HUES6 (cell line): ENCODE measurements around the gene ZNF554.
"Not testable (repeated sequence)": the region's sequence is repeated elsewhere in the genome, so short reads cannot be mapped to it uniquely, and the experiment has no call there.

Experiments
- H3K27ac ChIP-seq: 2 replicates; pipeline ENCODE4 v1.7.0; 2013; ENCODE audit warnings: low read depth, mild to moderate bottlenecking, low read length, inconsistent platforms
- H3K27me3 ChIP-seq: 2 replicates; pipeline ENCODE4 v1.6.1; 2013; ENCODE audit warnings: low read length; ENCODE audit not compliant: control insufficient read depth, insufficient read depth
- H3K36me3 ChIP-seq: 2 replicates; pipeline ENCODE4 v1.6.1; 2013; ENCODE audit warnings: low read length; ENCODE audit not compliant: control insufficient read depth, insufficient read depth
- H3K4me1 ChIP-seq: 2 replicates; pipeline ENCODE4 v1.6.1; 2013; ENCODE audit warnings: low read length; ENCODE audit not compliant: control insufficient read depth, insufficient read depth
- H3K4me3 ChIP-seq: 2 replicates; pipeline ENCODE4 v1.5.1; 2013; ENCODE audit warnings: low read depth, low read length
- H3K9ac ChIP-seq: one replicate; pipeline ENCODE4 v1.6.1; 2013; ENCODE audit warnings: mild to moderate bottlenecking, low read length
- H3K9me3 ChIP-seq: 2 replicates; pipeline ENCODE4 v1.6.1; 2013; ENCODE audit warnings: low read depth, low read length; ENCODE audit not compliant: control insufficient read depth, insufficient read depth

ZNF554 gene

DNA sequence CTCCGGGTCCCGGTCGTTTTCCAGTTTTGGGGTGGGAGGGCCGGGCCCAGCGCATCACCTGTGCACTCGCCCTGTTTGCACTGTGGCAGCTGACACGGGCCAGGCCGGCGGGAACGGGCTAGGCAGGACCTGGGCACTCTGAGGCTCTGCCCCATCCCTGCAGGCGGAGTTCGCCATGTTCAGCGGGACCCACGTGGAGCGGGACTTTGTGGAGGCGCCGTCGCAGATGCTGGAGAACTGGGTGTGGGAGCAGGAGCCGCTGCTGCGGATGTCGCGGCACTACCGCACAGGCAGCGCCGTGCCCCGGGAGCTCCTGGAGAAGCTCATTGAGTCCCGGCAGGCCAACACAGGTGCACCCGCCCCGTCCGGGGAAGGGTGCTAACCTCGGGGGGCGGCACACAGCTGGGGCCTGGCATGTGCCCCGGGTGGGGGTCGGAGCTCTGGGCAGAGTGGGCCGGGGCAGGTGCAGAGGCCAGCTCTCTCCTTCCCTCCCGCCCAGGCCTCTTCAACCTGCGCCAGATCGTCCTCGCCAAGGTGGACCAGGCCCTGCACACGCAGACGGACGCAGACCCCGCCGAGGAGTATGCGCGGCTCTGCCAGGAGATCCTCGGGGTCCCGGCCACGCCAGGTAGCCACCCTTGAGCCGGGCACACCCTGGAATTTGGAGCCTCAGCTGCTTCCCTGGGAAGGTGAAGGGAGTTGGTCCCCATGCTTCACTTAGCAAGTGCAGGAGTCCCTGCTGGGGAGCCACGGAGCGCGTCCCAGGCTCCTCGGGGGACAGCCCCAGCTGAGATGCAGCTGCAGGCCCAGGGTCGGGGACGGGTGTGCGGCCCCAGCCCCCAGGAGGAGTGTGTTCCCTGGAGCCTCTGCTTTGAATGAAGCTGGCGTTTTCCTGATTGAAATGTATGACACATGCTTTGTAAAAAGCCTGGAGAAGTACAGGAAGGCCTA is 9.3 kb upstream of the ZNF554 start:
- peaks cover 96% of the 10 kb centered on the region for H3K36me3 ChIP-seq
- no peak overlapping the region for H3K9ac ChIP-seq
- no peak overlapping the region for H3K4me3 ChIP-seq
- no peak overlapping the region for H3K27ac ChIP-seq
- H3K27me3 ChIP-seq = no peaks in the 10 kb centered on the region
- no peaks in the 10 kb centered on the region for H3K9me3 ChIP-seq
- no peaks in the 10 kb centered on the region for H3K4me1 ChIP-seq

DNA sequence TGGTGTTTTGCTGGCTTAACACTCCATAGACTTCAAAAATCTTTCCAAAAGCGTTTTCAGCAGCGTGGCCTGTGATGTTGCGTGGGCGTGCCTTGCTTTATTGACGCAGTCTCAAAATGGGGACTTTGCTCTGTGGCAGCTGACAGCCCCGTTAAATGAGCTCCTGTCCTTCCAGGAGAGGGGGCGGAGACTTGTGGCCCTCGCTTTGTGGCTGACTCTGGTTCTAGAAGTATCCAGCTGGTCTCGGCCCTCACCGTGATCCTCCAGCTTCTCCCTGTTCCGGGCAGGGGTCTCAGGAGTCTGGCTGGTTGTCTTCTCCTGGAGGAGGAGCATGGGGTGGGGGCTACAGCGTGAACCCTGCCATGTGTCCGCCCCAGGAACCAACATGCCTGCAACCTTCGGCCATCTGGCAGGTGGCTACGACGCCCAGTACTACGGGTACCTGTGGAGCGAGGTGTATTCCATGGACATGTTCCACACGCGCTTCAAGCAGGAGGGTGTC is 8.4 kb upstream of the ZNF554 start:
- Histone ChIP-seq H3K9me3 (no peaks in the 10 kb centered on the region), H3K9ac (no peak overlapping the region), H3K27ac (no peak overlapping the region), H3K36me3 (peaks cover 92% of the 10 kb centered on the region), H3K27me3 (no peaks in the 10 kb centered on the region), H3K4me1 (no peaks in the 10 kb centered on the region), H3K4me3 (no peak overlapping the region)

DNA sequence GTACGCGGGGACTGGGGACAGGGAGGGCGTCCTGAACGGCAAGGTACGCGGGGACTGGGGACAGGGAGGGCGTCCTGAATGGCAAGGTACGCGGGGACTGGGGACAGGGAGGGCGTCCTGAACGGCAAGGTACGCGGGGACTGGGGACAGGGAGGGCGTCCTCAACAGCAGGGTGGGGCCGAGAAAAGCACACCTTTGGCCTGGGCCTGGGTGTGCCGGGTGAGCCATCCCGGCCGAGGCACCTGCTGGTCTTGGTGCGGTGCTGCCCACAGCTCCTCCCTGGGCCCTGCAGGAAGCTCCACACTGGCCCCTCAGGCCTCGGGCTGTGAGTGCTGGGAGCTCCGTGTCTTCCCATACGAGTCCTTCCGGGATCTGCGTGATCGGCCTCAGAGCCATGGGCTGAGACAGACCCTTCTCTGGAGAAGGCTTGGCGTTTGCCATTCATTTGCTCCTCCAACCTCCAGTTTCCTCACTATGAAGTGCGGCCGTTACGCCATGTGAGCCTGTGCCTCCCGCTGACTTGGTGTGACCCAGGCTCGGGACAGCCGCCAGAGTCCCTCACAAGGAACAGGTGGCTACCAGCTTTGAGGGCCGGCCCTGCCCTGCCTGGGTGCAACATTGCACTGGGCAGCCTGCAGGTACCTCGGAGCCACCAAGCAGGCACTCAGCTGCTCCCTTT is 7.8 kb upstream of the ZNF554 start:
- Histone ChIP-seq H3K9me3 (no peaks in the 10 kb centered on the region), H3K9ac (no peak overlapping the region), H3K27me3 (no peaks in the 10 kb centered on the region), H3K36me3 (peaks cover 86% of the 10 kb centered on the region), H3K4me3 (no peak overlapping the region), H3K4me1 (no peaks in the 10 kb centered on the region), H3K27ac (no peak overlapping the region)

DNA sequence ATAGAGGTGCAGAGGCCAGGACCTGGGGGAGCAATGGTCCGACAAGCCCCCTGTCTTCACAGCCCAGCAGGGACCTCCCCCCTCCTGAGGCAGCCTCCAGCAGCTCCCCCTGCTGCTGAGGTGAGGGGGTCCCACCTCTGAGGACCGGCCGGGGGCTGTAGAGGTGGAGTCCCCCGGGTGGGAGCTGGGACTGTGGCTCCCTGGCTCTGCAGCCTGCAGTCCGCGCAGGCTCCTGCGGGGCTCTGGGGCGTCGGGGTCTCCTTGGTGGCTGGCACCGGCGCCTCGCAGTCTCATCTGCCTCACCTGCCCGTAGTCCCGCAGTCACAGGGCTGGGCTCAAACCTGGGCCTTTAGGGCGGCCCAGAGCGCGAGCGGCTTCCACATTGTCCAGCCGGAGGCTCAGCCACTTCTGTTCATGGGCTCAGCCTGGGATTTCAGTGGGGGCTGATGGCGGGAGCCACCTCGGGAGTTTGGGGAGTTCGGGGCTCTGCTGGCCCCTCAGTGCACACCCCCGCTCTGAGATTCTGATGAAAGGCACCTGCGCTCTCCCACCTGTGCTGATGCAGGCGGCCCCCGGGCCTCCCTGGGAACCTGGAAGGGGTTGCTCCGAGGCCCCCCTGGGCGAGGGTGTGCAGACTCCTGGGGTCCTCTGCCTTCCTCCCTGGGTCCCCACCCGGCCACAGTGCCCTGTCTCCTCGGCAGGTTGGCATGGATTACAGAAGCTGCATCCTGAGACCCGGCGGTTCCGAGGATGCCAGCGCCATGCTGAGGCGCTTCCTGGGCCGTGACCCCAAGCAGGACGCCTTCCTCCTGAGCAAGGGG is 7.0 kb upstream of the ZNF554 start:
- peaks cover 78% of the 10 kb centered on the region for H3K36me3 ChIP-seq

DNA sequence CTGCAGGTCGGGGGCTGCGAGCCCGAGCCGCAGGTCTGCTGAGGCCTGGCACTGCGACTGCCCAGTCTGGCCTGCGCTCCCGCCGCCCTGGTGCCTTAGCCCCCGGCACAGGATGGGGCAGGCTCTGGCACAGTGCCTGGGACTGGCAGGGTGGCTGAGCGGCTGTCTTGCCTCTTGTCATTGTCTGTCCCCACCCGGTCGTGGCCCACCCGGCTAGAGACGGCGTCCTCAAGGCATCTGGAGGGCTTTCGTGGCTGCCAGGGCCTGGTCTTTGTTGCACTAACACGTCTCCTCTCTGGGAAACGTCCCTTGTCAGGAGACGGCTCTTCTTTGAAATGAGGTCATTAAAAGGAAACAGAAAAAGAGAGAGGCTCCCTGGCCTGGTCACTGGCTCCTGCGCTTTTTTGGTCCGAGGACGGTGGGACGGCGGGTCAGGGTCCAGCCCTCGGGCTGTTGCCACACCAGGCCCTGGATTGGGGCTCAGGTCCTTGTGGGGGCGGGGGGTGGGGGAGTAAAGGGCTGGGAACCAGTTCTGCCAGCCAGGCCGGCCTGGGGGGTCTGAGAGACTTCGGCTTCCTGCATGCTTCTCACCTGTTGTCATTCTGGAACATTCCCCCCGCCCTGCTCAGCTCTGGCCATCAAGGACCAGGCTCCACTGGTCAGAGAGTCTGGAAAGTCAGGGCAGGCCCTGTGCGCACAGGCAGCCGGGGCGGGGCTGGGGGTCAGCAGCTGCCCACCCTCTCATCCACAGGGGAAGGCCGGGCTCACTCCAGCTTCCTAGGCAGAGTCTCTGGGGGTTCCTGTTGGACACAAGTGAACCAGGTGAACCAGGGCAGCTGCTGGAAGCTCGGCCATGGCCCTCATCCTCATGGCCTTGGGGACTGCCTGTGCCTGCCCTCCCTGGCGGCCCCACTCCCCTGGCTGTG is 6.2 kb upstream of the ZNF554 start:
- Histone ChIP-seq H3K27ac (no peak overlapping the region), H3K4me1 (no peaks in the 10 kb centered on the region), H3K4me3 (no peak overlapping the region), H3K9me3 (no peaks in the 10 kb centered on the region), H3K27me3 (no peaks in the 10 kb centered on the region), H3K9ac (no peak overlapping the region), H3K36me3 (peaks cover 69% of the 10 kb centered on the region)

More for the DNA sequence above, 7.0 kb upstream of the ZNF554 start:
- no peak overlapping the region for H3K4me3 ChIP-seq
- no peak overlapping the region for H3K27ac ChIP-seq
- H3K4me1 ChIP-seq = no peaks in the 10 kb centered on the region
- no peak overlapping the region for H3K9ac ChIP-seq
- no peaks in the 10 kb centered on the region for H3K27me3 ChIP-seq
- no peaks in the 10 kb centered on the region for H3K9me3 ChIP-seq

DNA sequence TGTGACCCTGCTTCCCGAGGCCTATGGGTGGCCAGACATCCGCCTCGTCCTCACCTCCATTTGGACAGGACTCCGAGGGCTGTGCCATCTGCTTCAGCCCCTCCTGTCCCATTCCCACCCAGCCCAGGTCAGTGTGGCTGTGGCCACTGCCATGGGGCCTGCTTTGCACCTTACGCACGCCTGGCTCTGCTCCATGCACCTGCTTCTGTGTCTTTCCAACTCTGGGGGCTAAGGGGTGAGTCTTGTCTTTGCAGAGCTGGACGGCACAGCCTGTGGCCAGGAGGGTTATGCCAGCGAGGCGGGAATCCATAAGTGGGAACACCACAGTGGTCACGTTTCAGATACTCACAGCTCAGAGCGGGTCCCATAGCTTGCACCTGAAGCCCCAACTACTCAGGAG is 5.2 kb upstream of the ZNF554 start:
- Histone ChIP-seq H3K36me3 (peaks cover 60% of the 10 kb centered on the region), H3K9me3 (no peaks in the 10 kb centered on the region), H3K4me1 (no peaks in the 10 kb centered on the region)

DNA sequence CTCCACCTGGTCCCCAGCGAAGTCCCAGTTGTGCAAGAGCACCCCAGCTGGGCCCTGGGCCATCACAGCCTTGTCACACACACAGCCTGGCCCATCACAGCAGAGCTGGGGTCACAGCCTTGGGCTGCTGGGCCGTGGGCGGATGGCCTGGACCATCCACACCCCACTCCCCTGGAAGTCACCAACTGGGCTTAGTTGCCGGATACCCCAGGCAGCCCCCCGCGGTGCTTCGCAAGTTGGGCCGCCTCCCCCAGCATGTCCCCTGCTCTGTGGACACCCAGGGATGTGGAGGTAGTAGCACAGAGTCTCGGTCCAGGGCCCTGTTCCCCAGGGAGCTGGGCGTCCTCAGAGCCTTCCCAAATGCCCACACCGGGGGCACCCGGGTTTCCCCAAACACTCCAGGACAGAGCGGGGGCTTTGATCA is 4.5 kb upstream of the ZNF554 start:
- H3K4me1 ChIP-seq = no peaks in the 10 kb centered on the region
- H3K9ac ChIP-seq = no peak overlapping the region
- H3K36me3 ChIP-seq = peaks cover 52% of the 10 kb centered on the region
- H3K27ac ChIP-seq = no peak overlapping the region
- H3K9me3 ChIP-seq = no peaks in the 10 kb centered on the region
- no peak overlapping the region for H3K4me3 ChIP-seq
- H3K27me3 ChIP-seq = no peaks in the 10 kb centered on the region

More for the DNA sequence above, 5.2 kb upstream of the ZNF554 start:
- H3K4me3 ChIP-seq = no peak overlapping the region
- H3K27ac ChIP-seq = no peak overlapping the region
- H3K9ac ChIP-seq = no peak overlapping the region
- no peaks in the 10 kb centered on the region for H3K27me3 ChIP-seq

DNA sequence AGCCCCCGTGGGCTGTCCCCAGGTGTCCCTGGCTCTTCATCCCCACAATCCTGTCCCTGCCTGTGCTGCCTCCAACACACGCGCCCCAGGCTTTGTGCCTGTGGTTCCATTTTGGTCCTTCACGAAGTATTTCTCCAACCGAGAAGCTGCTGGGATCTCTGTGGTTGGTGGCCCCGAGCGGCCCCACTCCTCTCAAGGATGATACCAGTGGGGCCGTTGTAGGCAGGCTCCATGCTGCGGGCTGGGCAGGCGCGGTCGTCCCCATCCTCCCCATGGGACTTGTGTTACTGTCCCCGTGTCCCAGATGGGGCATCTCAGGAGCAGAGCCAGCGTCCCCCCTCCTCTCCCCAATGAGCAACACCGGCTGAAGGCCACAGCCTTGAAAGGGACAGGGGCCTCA is 3.7 kb upstream of the ZNF554 start:
- Histone ChIP-seq H3K9ac (no peak overlapping the region), H3K27ac (no peak overlapping the region), H3K4me1 (no peaks in the 10 kb centered on the region), H3K36me3 (peaks cover 45% of the 10 kb centered on the region), H3K9me3 (no peaks in the 10 kb centered on the region), H3K27me3 (no peaks in the 10 kb centered on the region), H3K4me3 (no peak overlapping the region)

DNA sequence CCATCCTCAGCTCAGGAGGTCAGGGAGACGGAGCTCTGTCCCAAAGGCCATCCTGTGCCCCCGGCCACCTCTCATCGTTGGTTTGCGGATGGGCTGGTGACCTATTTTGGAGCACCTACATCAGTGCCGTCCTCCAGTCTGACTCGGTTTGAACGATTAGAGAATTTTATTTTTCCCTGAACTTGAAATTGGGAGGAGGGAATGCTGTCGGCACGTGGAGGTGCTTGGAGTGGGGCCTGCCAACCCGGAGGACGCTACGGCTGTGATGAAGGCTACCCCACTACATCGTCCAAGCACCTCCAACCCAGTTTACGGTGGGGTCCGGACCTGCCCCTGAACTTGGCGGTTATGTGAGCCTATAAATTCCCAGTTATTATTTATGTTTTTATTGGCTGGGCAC is 3.0 kb upstream of the ZNF554 start:
- H3K27ac ChIP-seq = no peak overlapping the region

DNA sequence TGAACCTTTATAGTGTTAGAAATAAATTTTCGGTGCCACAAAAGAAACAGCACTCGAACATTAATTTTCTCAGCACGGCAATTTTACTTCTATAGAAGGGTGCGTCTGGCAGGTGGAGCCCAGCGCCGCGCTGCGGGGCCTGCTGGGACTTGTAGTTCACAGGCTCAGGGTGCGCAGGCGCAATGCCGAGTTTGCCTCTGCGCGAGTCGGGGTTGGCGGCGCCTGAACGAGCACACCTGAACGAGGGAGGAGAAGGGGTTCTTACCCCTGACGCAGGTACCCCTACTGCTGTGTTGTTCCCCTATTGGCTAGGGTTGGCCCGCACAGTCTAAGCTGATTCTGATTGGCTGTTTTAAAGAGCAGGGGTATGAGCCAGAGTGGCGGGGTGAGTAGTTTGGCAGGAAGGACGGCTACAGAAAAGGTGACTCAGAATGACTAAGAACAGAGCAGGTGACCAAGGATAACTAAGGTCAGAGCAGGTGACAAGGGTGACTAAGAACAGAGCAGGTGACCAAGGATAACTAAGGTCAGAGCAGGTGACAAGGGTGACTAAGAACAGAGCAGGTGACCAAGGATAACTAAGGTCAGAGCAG is 2.3 kb upstream of the ZNF554 start:
- not testable (repeated sequence) for H3K4me1 ChIP-seq, H3K4me3 ChIP-seq, H3K27me3 ChIP-seq, H3K9ac ChIP-seq, H3K27ac ChIP-seq, H3K9me3 ChIP-seq
- H3K36me3 ChIP-seq = peaks cover 31% of the 10 kb centered on the region

More for the DNA sequence above, 3.0 kb upstream of the ZNF554 start:
- Histone ChIP-seq H3K4me1 (no peaks in the 10 kb centered on the region), H3K9me3 (no peaks in the 10 kb centered on the region), H3K27me3 (no peaks in the 10 kb centered on the region), H3K4me3 (no peak overlapping the region), H3K36me3 (peaks cover 38% of the 10 kb centered on the region), H3K9ac (no peak overlapping the region)
